ENCODE results near the gene PTPRR.
"Not testable (repeated sequence)": the region's sequence is repeated elsewhere in the genome, so short reads cannot be mapped to it uniquely, and the experiment has no call there.

PTPRR gene

GRCh38 chr12:70839544-70839943 lies 81.0 kb downstream of the PTPRR start:
- no peak for DNase-seq (ENCODE audit: low read depth)

- DNase-seq (ENCODE audit: low read depth) = no peak
Observed at GRCh38 chr12:70838127-70838526, 82.4 kb downstream of the PTPRR start.

- no peak for DNase-seq (ENCODE audit: low read depth)
Observed at GRCh38 chr12:70837026-70837425, 83.5 kb downstream of the PTPRR start.

GRCh38 chr12:70835948-70836347 lies 84.6 kb downstream of the PTPRR start:
- DNase-seq (ENCODE audit: low read depth) = no peak

- DNase-seq (ENCODE audit: low read depth) = no peak
Observed at GRCh38 chr12:70831543-70831942, 89.0 kb downstream of the PTPRR start.

GRCh38 chr12:70830221-70831061 lies 90.1 kb downstream of the PTPRR start:
- no peak for DNase-seq (ENCODE audit: low read depth)

- no peak for DNase-seq (ENCODE audit: low read depth)
Observed at GRCh38 chr12:70829070-70829469, 91.5 kb downstream of the PTPRR start.

GRCh38 chr12:70828351-70828750 lies 92.2 kb downstream of the PTPRR start:
- DNase-seq (ENCODE audit: low read depth) = no peak

GRCh38 chr12:70826156-70826555 lies 94.4 kb downstream of the PTPRR start:
- DNase-seq (ENCODE audit: low read depth) = no peak

GRCh38 chr12:70824511-70824910 lies 96.0 kb downstream of the PTPRR start:
- no peak for DNase-seq (ENCODE audit: low read depth)

GRCh38 chr12:70823182-70823976 lies 97.2 kb downstream of the PTPRR start:
- no peak for DNase-seq (ENCODE audit: low read depth)

GRCh38 chr12:70822412-70822811 lies 98.1 kb downstream of the PTPRR start:
- no peak for DNase-seq (ENCODE audit: low read depth)

GRCh38 chr12:70815971-70816391 lies 104.6 kb downstream of the PTPRR start:
- DNase-seq (ENCODE audit: low read depth) = no peak

- no peak for DNase-seq (ENCODE audit: low read depth)
Observed at GRCh38 chr12:70815056-70815455, 105.5 kb downstream of the PTPRR start.

GRCh38 chr12:70813559-70813958 lies 107.0 kb downstream of the PTPRR start:
- no peak for DNase-seq (ENCODE audit: low read depth)

GRCh38 chr12:70812136-70812535 lies 108.4 kb downstream of the PTPRR start:
- DNase-seq (ENCODE audit: low read depth) = no peak

- no peak for DNase-seq (ENCODE audit: low read depth)
Observed at GRCh38 chr12:70809887-70810286, 110.7 kb downstream of the PTPRR start.

- DNase-seq (ENCODE audit: low read depth) = not testable (repeated sequence)
Observed at GRCh38 chr12:70807993-70808392, 112.5 kb downstream of the PTPRR start.

GRCh38 chr12:70806827-70807226 lies 113.7 kb downstream of the PTPRR start:
- DNase-seq (ENCODE audit: low read depth) = no peak

- DNase-seq (ENCODE audit: low read depth) = no peak
Observed at GRCh38 chr12:70806043-70806442, 114.5 kb downstream of the PTPRR start.

GRCh38 chr12:70798016-70798783 lies 122.3 kb downstream of the PTPRR start:
- no peak for DNase-seq (ENCODE audit: low read depth)

- DNase-seq (ENCODE audit: low read depth) = no peak
Observed at GRCh38 chr12:70796989-70797388, 123.5 kb downstream of the PTPRR start.

Measured in fibroblast of the conjunctiva (primary cell).